HepG2 (cell line): Measurements from ENCODE around the gene TUBGCP5. TPM values are rescaled to one million over a fixed set of nuclear protein-coding genes. Genes with fewer than 3 reads are reported as not detected.
A peak's percentile ranks its signal among the peaks of the same experiment; 100 is the strongest.

Experiments used
- ATAC-seq: fragments of 200-7000 bp; cut with Tn5 transposase; 3 replicates; pipeline ENCODE4 v1.9.1; 2020; ENCODE audit warnings: mild to moderate bottlenecking, moderate library complexity
- BruUV-seq: library from RNA; stranded (reverse); fragments of 400-500 nt; replicated peaks from 2 replicates; lab custom pipeline; 2021; lab: Mats Ljungman, UMichigan
- CTCF ChIA-PET: fragments of 300-600 bp; formaldehyde crosslinking; extraction: SDS; loops from one replicate; lab custom pipeline; 2021; ENCODE audit warnings: low total read pairs, inconsistent platforms, low intra/inter-chr PET ratio; lab: Yijun Ruan, JAX
- POLR2A ChIA-PET: fragments of 350-600 bp; sonication (Branson Sonifier 250); formaldehyde crosslinking; loops from one replicate; lab custom pipeline; 2020; ENCODE audit warnings: antibody characterized with exemption, inconsistent platforms; lab: Yijun Ruan, JAX
- DNase-seq: peaks from one replicate; pipeline ENCODE4 v3.0.0-alpha.2; 2015; ENCODE audit warnings: low spot score
- FAIRE-seq: peaks from 3 replicates; lab custom pipeline; 2011; peaks lifted over from hg19 to GRCh38; lab: Jason Lieb, UNC
- H2AFZ ChIP-seq: one replicate; pipeline ENCODE4 v1.6.1; 2011; ENCODE audit warnings: low read length, inconsistent platforms
- H3K27ac ChIP-seq: fragments of 300-600 bp; 3 replicates; pipeline ENCODE4 v1.8.0; 2011; ENCODE audit warnings: mixed run types, mild to moderate bottlenecking, mixed read lengths, low read length, inconsistent platforms; ENCODE audit not compliant: insufficient read depth; ENCODE audit errors: extremely low read length
- H3K27me3 ChIP-seq, 2 experiments: fragments of 200-600 bp in 1 of 2; 2 replicates in 1 of 2; 3 replicates in 1 of 2; pipeline versions ENCODE4 v1.6.0 to v1.8.0; 2011; ENCODE audit warnings: low read length in 2 of 2, mild to moderate bottlenecking in 2 of 2, moderate library complexity in 2 of 2, inconsistent platforms in 1 of 2; ENCODE audit not compliant: insufficient read depth in 2 of 2, control insufficient read depth in 1 of 2
- H3K36me3 ChIP-seq, 2 experiments: fragments of 200-600 bp in 1 of 2; replicated peaks in 1 of 2; 2 replicates in 1 of 2; 3 replicates in 1 of 2; pipeline versions ENCODE4 v1.5.1 to v1.8.0; 2011; ENCODE audit warnings: low read length in 2 of 2, inconsistent platforms in 1 of 2; ENCODE audit not compliant: insufficient read depth in 2 of 2, control insufficient read depth in 1 of 2
- H3K4me1 ChIP-seq: 2 replicates; pipeline ENCODE4 v1.5.1; 2012; ENCODE audit warnings: low read length, inconsistent platforms; ENCODE audit not compliant: insufficient read depth
- H3K4me2 ChIP-seq: 2 replicates; pipeline ENCODE4 v1.6.0; 2011; ENCODE audit warnings: low read depth, low read length, inconsistent platforms
- H3K4me3 ChIP-seq, 3 experiments: fragments of 200-600 bp in 1 of 3; sonication (generic), shearing (Covaris generic) in 1 of 3; replicated peaks in 1 of 3; 2 replicates each; pipeline ENCODE4 v1.5.1; 2011 to 2016; ENCODE audit warnings: low read length in 3 of 3, inconsistent platforms in 2 of 3, low read depth in 2 of 3, mild to moderate bottlenecking in 2 of 3, control low read depth in 1 of 3, mixed read lengths in 1 of 3; ENCODE audit not compliant: insufficient read depth in 1 of 3
- H3K79me2 ChIP-seq: one replicate; pipeline ENCODE4 v1.6.1; 2011; ENCODE audit warnings: low read length, inconsistent platforms; ENCODE audit not compliant: insufficient read depth
- H3K9ac ChIP-seq: 2 replicates; pipeline ENCODE4 v1.6.0; 2011; ENCODE audit warnings: mild to moderate bottlenecking, low read depth, low read length, inconsistent platforms; ENCODE audit not compliant: insufficient read depth
- H3K9me3 ChIP-seq: 2 replicates; pipeline ENCODE4 v1.5.1; 2012; ENCODE audit warnings: mild to moderate bottlenecking, low read length
- H4K20me1 ChIP-seq: 2 replicates; pipeline ENCODE4 v1.6.0; 2011; ENCODE audit warnings: inconsistent platforms, mild to moderate bottlenecking, low read length, moderate library complexity; ENCODE audit not compliant: insufficient read depth
- ESRRA ChIP-seq: sonication (generic); formaldehyde crosslinking; IDR thresholded peaks from 2 replicates; pipeline ENCODE4 v1.5.1; 2020; ENCODE audit warnings: mild to moderate bottlenecking, low read depth, missing genetic modification reagents
- GTF2F1 ChIP-seq: fragments of 150-350 bp; IDR thresholded peaks from 2 replicates; pipeline ENCODE4 v1.6.1; 2014; ENCODE audit warnings: low read length
- HNF4A ChIP-seq: sonication (generic); formaldehyde crosslinking; IDR thresholded peaks from 2 replicates; pipeline ENCODE4 v1.4.0; 2020; ENCODE audit warnings: missing genetic modification reagents
- NPAS2 ChIP-seq: sonication (generic); formaldehyde crosslinking; IDR thresholded peaks from 2 replicates; pipeline ENCODE4 v1.8.0; 2022; ENCODE audit warnings: mild to moderate bottlenecking, missing genetic modification reagents, borderline replicate concordance
- NR2F1 ChIP-seq, 2 experiments: fragments of 450-650 bp in 1 of 2; formaldehyde crosslinking in 1 of 2; IDR thresholded peaks; 2 replicates each; pipeline versions ENCODE4 v1.5.0 to v1.6.1; 2016 to 2020; ENCODE audit warnings: mild to moderate bottlenecking in 1 of 2, missing compliant biosample characterization in 1 of 2, missing genetic modification reagents in 1 of 2, moderate library complexity in 1 of 2
- POGZ ChIP-seq: sonication (generic); formaldehyde crosslinking; IDR thresholded peaks from 2 replicates; pipeline ENCODE4 v1.4.0; 2020; ENCODE audit warnings: mild to moderate bottlenecking, missing genetic modification reagents
- SKIL ChIP-seq: sonication (generic); formaldehyde crosslinking; IDR thresholded peaks from 2 replicates; pipeline ENCODE4 v1.8.0; 2022; ENCODE audit warnings: missing genetic modification reagents, mild to moderate bottlenecking, moderate library complexity, borderline replicate concordance
- SMARCE1 ChIP-seq: fragments of 450-650 bp; IDR thresholded peaks from 2 replicates; pipeline ENCODE4 v1.6.1; 2017; ENCODE audit warnings: borderline replicate concordance
- ZBTB4 ChIP-seq: sonication (generic); formaldehyde crosslinking; IDR thresholded peaks from 2 replicates; pipeline ENCODE4 v1.4.0; 2020; ENCODE audit warnings: missing genetic modification reagents, mild to moderate bottlenecking, borderline replicate concordance
- ZFX ChIP-seq: sonication (generic); formaldehyde crosslinking; IDR thresholded peaks from 2 replicates; pipeline ENCODE4 v1.4.0; 2020; ENCODE audit warnings: mild to moderate bottlenecking, low read depth, missing genetic modification reagents, moderate library complexity
- ZNF550 ChIP-seq: sonication (generic); formaldehyde crosslinking; IDR thresholded peaks from 2 replicates; pipeline ENCODE4 v1.4.0; 2020; ENCODE audit warnings: mild to moderate bottlenecking, missing genetic modification reagents, borderline replicate concordance
- ZNF556 ChIP-seq: sonication (generic); formaldehyde crosslinking; IDR thresholded peaks from 2 replicates; pipeline ENCODE4 v1.4.0; 2020; ENCODE audit warnings: mild to moderate bottlenecking, missing genetic modification reagents, borderline replicate concordance
- WGBS: methylation state at CpG from one replicate; pipeline ENCODE4 v1.1.6; 2017; ENCODE audit warnings: low lambda C conversion rate; 5-methylcytosine and 5-hydroxymethylcytosine counted together
- in situ Hi-C: cut with HindIII; loops from 2 replicates; pipeline ENCODE4 v1.10.0; 2017; ENCODE audit warnings: low pct_unique_long_range_greater_than_20kb; ENCODE audit not compliant: extremely low pct_ligation_motif_present
- intact Hi-C: fragments of 100-400 bp; cut with micrococcal nuclease; formaldehyde crosslinking; loops from one replicate; pipeline ENCODE4 v1.10.0; 2022; ENCODE audit not compliant: unreplicated experiment
- polyA plus RNA-seq, 8 experiments: library from polyadenylated mRNA; depleted of rRNA in 3 of 8; stranded (reverse) in 7 of 8; unstranded in 1 of 8; fragments of >200 nt; fragmentation: Illumina TruSeq in 4 of 8; extraction: Trizol in 4 of 8; gene quantifications; 2 replicates each; pipeline versions ENCODE4 v1.2.1 to v1.2.3, GENCODE V29; 2011 to 2016; ENCODE audit warnings: low read depth in 4 of 8, missing spikeins in 1 of 8, mixed read lengths in 1 of 8; ENCODE audit not compliant: insufficient read depth in 1 of 8
- total RNA-seq, 5 experiments: library from RNA; depleted of rRNA; stranded (reverse); fragments of >200 nt; fragmentation: Illumina TruSeq; extraction: Trizol; gene quantifications; 2 replicates each; pipeline ENCODE4 v1.2.3, GENCODE V29; 2016; ENCODE audit warnings: low read depth in 1 of 5
- TF ChIP-seq, protein P1 (sequence below): sonication (generic); formaldehyde crosslinking; IDR thresholded peaks from 2 replicates; pipeline ENCODE4 v1.8.1; 2022; ENCODE audit warnings: low read depth, mild to moderate bottlenecking, missing genetic modification reagents

Gene TUBGCP5
- total and polyA plus RNA-seq, 2 of the 13 experiments (the other 11 are each of a cell fraction or from before 2014, with no cell fraction given) = 7.2 to 25.0 TPM

- no TSS peak for BruUV-seq
- Histone ChIP-seq H3K4me3 (no peak overlapping the region), H3K4me2 (0 out of 2 replicates have a peak overlapping the region, but pooled peaks have one; percentile 0), H3K9ac (no peak overlapping the region), H3K27me3 (no peaks in the 10 kb centered on the region), H3K27ac (no peak overlapping the region), H4K20me1 (peaks cover 23% of the 10 kb centered on the region; the same call in 1 of the 2 replicates), H3K79me2 (peaks cover 60% of the 10 kb centered on the region), H2AFZ (no peak overlapping the region), H3K9me3 (no peaks in the 10 kb centered on the region), H3K4me1 (peaks cover 44% of the 10 kb centered on the region), H3K36me3 (peaks cover 0 to 3% of the 10 kb centered on the region in 2 experiments; a peak in 1 of 5 replicates)
- ChIA-PET POLR2A (no interaction called here), CTCF (no interaction called here)
- no peak for FAIRE-seq
- ATAC-seq = peak; percentile 24; the same call in 2 of the 3 replicates
- 91% methylated on average over 22 of the region's 25 CpGs for WGBS
- DNase-seq = no peak
- intact Hi-C loops = no loop called here
- in situ Hi-C loops = no loop called here
- no peak for TF ChIP-seq ESRRA
- TF ChIP-seq GTF2F1 = no peak
- peak; percentile 13; the same call in 1 of the 2 replicates for TF ChIP-seq HNF4A
- no peak for TF ChIP-seq ZNF556 (CRISPR knock-in tag)
- no peak for TF ChIP-seq SKIL (CRISPR knock-in tag)
- peak; percentile 75; the same call in 1 of the 2 replicates for TF ChIP-seq ZBTB4 (CRISPR knock-in tag)
- no peak for TF ChIP-seq ZFX
- TF ChIP-seq NR2F1 (CRISPR knock-in tag; IDR thresholded peaks at IDR 0.05) = no peak
- no peak for TF ChIP-seq SMARCE1
- peak; percentile 47; the same call in 1 of the 2 replicates for TF ChIP-seq POGZ (CRISPR knock-in tag)
- TF ChIP-seq ZNF550 = no peak
- no peak for TF ChIP-seq NPAS2
- TF ChIP-seq, protein P1, sequence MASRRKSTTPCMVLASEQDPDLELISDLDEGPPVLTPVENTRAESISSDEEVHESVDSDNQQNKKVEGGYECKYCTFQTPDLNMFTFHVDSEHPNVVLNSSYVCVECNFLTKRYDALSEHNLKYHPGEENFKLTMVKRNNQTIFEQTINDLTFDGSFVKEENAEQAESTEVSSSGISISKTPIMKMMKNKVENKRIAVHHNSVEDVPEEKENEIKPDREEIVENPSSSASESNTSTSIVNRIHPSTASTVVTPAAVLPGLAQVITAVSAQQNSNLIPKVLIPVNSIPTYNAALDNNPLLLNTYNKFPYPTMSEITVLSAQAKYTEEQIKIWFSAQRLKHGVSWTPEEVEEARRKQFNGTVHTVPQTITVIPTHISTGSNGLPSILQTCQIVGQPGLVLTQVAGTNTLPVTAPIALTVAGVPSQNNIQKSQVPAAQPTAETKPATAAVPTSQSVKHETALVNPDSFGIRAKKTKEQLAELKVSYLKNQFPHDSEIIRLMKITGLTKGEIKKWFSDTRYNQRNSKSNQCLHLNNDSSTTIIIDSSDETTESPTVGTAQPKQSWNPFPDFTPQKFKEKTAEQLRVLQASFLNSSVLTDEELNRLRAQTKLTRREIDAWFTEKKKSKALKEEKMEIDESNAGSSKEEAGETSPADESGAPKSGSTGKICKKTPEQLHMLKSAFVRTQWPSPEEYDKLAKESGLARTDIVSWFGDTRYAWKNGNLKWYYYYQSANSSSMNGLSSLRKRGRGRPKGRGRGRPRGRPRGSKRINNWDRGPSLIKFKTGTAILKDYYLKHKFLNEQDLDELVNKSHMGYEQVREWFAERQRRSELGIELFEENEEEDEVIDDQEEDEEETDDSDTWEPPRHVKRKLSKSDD (CRISPR knock-in tag) = 0 out of 2 replicates have a peak, but pooled peaks have one; percentile 58
These were observed 88.9 kb downstream of the TUBGCP5 start for GRCh38 chr15:22950256-22950990.
